Right atrium auricular region (tissue), 2 donors: ENCODE measurements around the gene CDH13. TPM values are rescaled to one million over a fixed set of nuclear protein-coding genes. Genes with fewer than 3 reads are reported as not detected.

ENCODE experiments used
- DNase-seq: peaks from one replicate; pipeline ENCODE4 v3.0.0-alpha.2; 2019; ENCODE audit warnings: low spot score
- H3K27ac ChIP-seq, 2 donors: fragments of 200-600 bp; sonication (generic); 1 replicate in 1 of 2; 2 replicates in 1 of 2; pipeline ENCODE4 v1.5.1; 2016 to 2019
- H3K27me3 ChIP-seq, 2 donors: fragments of 200-600 bp; sonication (generic); one replicate each; pipeline versions ENCODE4 v1.5.1 to v1.6.0; 2017 to 2019
- H3K36me3 ChIP-seq: fragments of 200-600 bp; sonication (generic); one replicate; pipeline ENCODE4 v1.5.1; 2016
- H3K4me1 ChIP-seq, 2 donors: fragments of 200-600 bp; sonication (generic); one replicate each; pipeline versions ENCODE4 v1.5.1 to v1.6.0; 2017 to 2019
- H3K4me3 ChIP-seq, 2 donors: fragments of 200-600 bp; sonication (generic); 1 replicate in 1 of 2; 2 replicates in 1 of 2; pipeline ENCODE4 v1.5.1; 2017 to 2019; ENCODE audit warnings: mild to moderate bottlenecking in 1 of 2, moderate library complexity in 1 of 2
- H3K9me3 ChIP-seq, 2 donors: fragments of 200-600 bp; sonication (generic); one replicate each; pipeline ENCODE4 v1.5.1; 2019
- CTCF ChIP-seq, 2 donors: fragments of 200-600 bp; sonication (generic); IDR thresholded peaks; one replicate each; pipeline ENCODE4 v1.5.1; 2019; ENCODE audit warnings: antibody characterized with exemption in 2 of 2
- total RNA-seq, 2 donors: library from RNA; depleted of rRNA; stranded (reverse); fragments of >200 nt; gene quantifications; one replicate each; pipeline ENCODE4 v1.1.0, GENCODE V29; 2016

The CDH13 gene
- total RNA-seq, 2 donors from 2014 or later: 75.4 to 85.9 TPM

GRCh38 chr16:82750068-82750467 lies 123.3 kb downstream of the CDH13 start:
- H3K27ac ChIP-seq: no peak overlapping the region
- DNase-seq: no peak
- no peak overlapping the region for H3K4me3 ChIP-seq
- peaks cover 0 to 25% of the 10 kb centered on the region in 2 donors for H3K4me1 ChIP-seq
- no peaks in the 10 kb centered on the region for H3K9me3 ChIP-seq
- no peaks in the 10 kb centered on the region for H3K36me3 ChIP-seq
- no peaks in the 10 kb centered on the region for H3K27me3 ChIP-seq
- no peak for TF ChIP-seq CTCF (IDR thresholded peaks at IDR 0.05)

- DNase-seq: no peak
- no peak overlapping the region for H3K27ac ChIP-seq
- no peak overlapping the region for H3K4me3 ChIP-seq
- no peaks in the 10 kb centered on the region for H3K27me3 ChIP-seq
- no peak for TF ChIP-seq CTCF (IDR thresholded peaks at IDR 0.05)
- H3K9me3 ChIP-seq: no peaks in the 10 kb centered on the region
- peaks cover 0 to 28% of the 10 kb centered on the region in 2 donors for H3K4me1 ChIP-seq
- H3K36me3 ChIP-seq: no peaks in the 10 kb centered on the region
Observed at GRCh38 chr16:82751020-82751419, 124.3 kb downstream of the CDH13 start.

- DNase-seq: no peak
- TF ChIP-seq CTCF (IDR thresholded peaks at IDR 0.05): no peak
- Histone ChIP-seq H3K4me3 (no peak overlapping the region), H3K9me3 (no peaks in the 10 kb centered on the region), H3K27me3 (no peaks in the 10 kb centered on the region), H3K36me3 (no peaks in the 10 kb centered on the region), H3K27ac (no peak overlapping the region), H3K4me1 (peaks cover 0 to 38% of the 10 kb centered on the region in 2 donors)
Observed at GRCh38 chr16:82752172-82752571, 125.4 kb downstream of the CDH13 start.

GRCh38 chr16:82753821-82754220 lies 127.1 kb downstream of the CDH13 start:
- Histone ChIP-seq H3K9me3 (no peaks in the 10 kb centered on the region), H3K4me3 (no peak overlapping the region), H3K4me1 (peaks cover 0 to 27% of the 10 kb centered on the region in 2 donors), H3K27ac (no peak overlapping the region), H3K36me3 (no peaks in the 10 kb centered on the region), H3K27me3 (no peaks in the 10 kb centered on the region)
- TF ChIP-seq CTCF (IDR thresholded peaks at IDR 0.05): no peak
- no peak for DNase-seq

GRCh38 chr16:82754716-82755513 lies 128.1 kb downstream of the CDH13 start:
- TF ChIP-seq CTCF (IDR thresholded peaks at IDR 0.05): no peak
- Histone ChIP-seq H3K4me1 (peaks cover 0 to 28% of the 10 kb centered on the region in 2 donors), H3K27ac (no peak overlapping the region)

More at GRCh38 chr16:82754716-82755513, 128.1 kb downstream of the CDH13 start:
- H3K9me3 ChIP-seq: no peaks in the 10 kb centered on the region
- no peak for DNase-seq
- H3K36me3 ChIP-seq: no peaks in the 10 kb centered on the region
- no peak overlapping the region for H3K4me3 ChIP-seq
- no peaks in the 10 kb centered on the region for H3K27me3 ChIP-seq
